ENCODE measurements around the gene IFT43. TPM values are rescaled to one million over a fixed set of nuclear protein-coding genes. Genes with fewer than 3 reads are reported as not detected.

IFT43 gene
- total RNA-seq, 1 experiment from 2014 or later: 37.9 TPM

- Mint-ChIP-seq H3K27ac (ENCODE audit: unreplicated experiment) (no peak overlapping the region), H3K4me1 (ENCODE audit: low read depth, unreplicated experiment) (no peaks in the 10 kb centered on the region), H3K9me3 (ENCODE audit: low read depth, unreplicated experiment) (no peaks in the 10 kb centered on the region), H3K36me3 (ENCODE audit: insufficient read depth, unreplicated experiment) (no peaks in the 10 kb centered on the region), H3K27me3 (ENCODE audit: unreplicated experiment) (peaks cover 70% of the 10 kb centered on the region), H3K4me3 (ENCODE audit: low read depth, unreplicated experiment) (no peak overlapping the region)
- CTCF ChIA-PET: no interaction called here
- TF ChIP-seq CTCF (IDR thresholded peaks at IDR 0.05; ENCODE audit: unreplicated experiment): no peak
- BruUV-seq (replicated peaks): no TSS peak
- DNase-seq: no peak
- intact Hi-C loops (cut with micrococcal nuclease; ENCODE audit: unreplicated experiment): no loop called here
Observed at GRCh38 chr14:76098047-76098446, 112.5 kb downstream of the IFT43 start.

GRCh38 chr14:76098916-76099675 is 113.5 kb downstream of the IFT43 start:
- no peak overlapping the region for H3K27ac Mint-ChIP-seq (ENCODE audit: unreplicated experiment)
- H3K9me3 Mint-ChIP-seq (ENCODE audit: low read depth, unreplicated experiment): no peaks in the 10 kb centered on the region
- CTCF ChIA-PET: no interaction called here
- no peaks in the 10 kb centered on the region for H3K36me3 Mint-ChIP-seq (ENCODE audit: insufficient read depth, unreplicated experiment)
- DNase-seq: no peak
- BruUV-seq (replicated peaks): no TSS peak
- H3K4me3 Mint-ChIP-seq (ENCODE audit: low read depth, unreplicated experiment): no peak overlapping the region
- no peak for TF ChIP-seq CTCF (IDR thresholded peaks at IDR 0.05; ENCODE audit: unreplicated experiment)
- no peaks in the 10 kb centered on the region for H3K4me1 Mint-ChIP-seq (ENCODE audit: low read depth, unreplicated experiment)
- intact Hi-C loops (cut with micrococcal nuclease; ENCODE audit: unreplicated experiment): no loop called here
- H3K27me3 Mint-ChIP-seq (ENCODE audit: unreplicated experiment): peaks cover 69% of the 10 kb centered on the region

GRCh38 chr14:76100236-76100635 is 114.7 kb downstream of the IFT43 start:
- Mint-ChIP-seq H3K4me1 (ENCODE audit: low read depth, unreplicated experiment) (no peaks in the 10 kb centered on the region), H3K27ac (ENCODE audit: unreplicated experiment) (no peak overlapping the region), H3K36me3 (ENCODE audit: insufficient read depth, unreplicated experiment) (no peaks in the 10 kb centered on the region), H3K27me3 (ENCODE audit: unreplicated experiment) (peaks cover 72% of the 10 kb centered on the region), H3K4me3 (ENCODE audit: low read depth, unreplicated experiment) (no peak overlapping the region), H3K9me3 (ENCODE audit: low read depth, unreplicated experiment) (no peaks in the 10 kb centered on the region)
- BruUV-seq (replicated peaks): no TSS peak
- no peak for TF ChIP-seq CTCF (IDR thresholded peaks at IDR 0.05; ENCODE audit: unreplicated experiment)
- intact Hi-C loops (cut with micrococcal nuclease; ENCODE audit: unreplicated experiment): no loop called here
- no peak for DNase-seq
- CTCF ChIA-PET: no interaction called here

GRCh38 chr14:76101391-76102379 is 116.1 kb downstream of the IFT43 start:
- CTCF ChIA-PET: interaction anchor here (0.6 kb wide), 1 partner anchor 465 kb away, joined by 3 read pairs; no protein-coding TSS in a partner anchor
- H3K9me3 Mint-ChIP-seq (ENCODE audit: low read depth, unreplicated experiment): no peaks in the 10 kb centered on the region
- BruUV-seq (replicated peaks): no TSS peak
- H3K4me3 Mint-ChIP-seq (ENCODE audit: low read depth, unreplicated experiment): no peak overlapping the region
- intact Hi-C loops (cut with micrococcal nuclease; ENCODE audit: unreplicated experiment): no loop called here
- no peak overlapping the region for H3K27ac Mint-ChIP-seq (ENCODE audit: unreplicated experiment)
- no peaks in the 10 kb centered on the region for H3K36me3 Mint-ChIP-seq (ENCODE audit: insufficient read depth, unreplicated experiment)
- no peak for DNase-seq
- TF ChIP-seq CTCF (IDR thresholded peaks at IDR 0.05; ENCODE audit: unreplicated experiment): no peak
- peaks cover 80% of the 10 kb centered on the region for H3K27me3 Mint-ChIP-seq (ENCODE audit: unreplicated experiment)
- no peaks in the 10 kb centered on the region for H3K4me1 Mint-ChIP-seq (ENCODE audit: low read depth, unreplicated experiment)

All from Calu3 (cell line).